HL-60/S4 treated with retinoic acid at 250 ng/mL for 4 days and 3 days (cell line): ENCODE results near the gene SAMD1.

Source experiments
- in situ Hi-C: fragments of 300-500 bp; cut with MboI; formaldehyde crosslinking; loops from 2 replicates; pipeline ENCODE4 v1.7.0; 2022; ENCODE audit warnings: low sequenced_read_pairs

SAMD1 gene

DNA sequence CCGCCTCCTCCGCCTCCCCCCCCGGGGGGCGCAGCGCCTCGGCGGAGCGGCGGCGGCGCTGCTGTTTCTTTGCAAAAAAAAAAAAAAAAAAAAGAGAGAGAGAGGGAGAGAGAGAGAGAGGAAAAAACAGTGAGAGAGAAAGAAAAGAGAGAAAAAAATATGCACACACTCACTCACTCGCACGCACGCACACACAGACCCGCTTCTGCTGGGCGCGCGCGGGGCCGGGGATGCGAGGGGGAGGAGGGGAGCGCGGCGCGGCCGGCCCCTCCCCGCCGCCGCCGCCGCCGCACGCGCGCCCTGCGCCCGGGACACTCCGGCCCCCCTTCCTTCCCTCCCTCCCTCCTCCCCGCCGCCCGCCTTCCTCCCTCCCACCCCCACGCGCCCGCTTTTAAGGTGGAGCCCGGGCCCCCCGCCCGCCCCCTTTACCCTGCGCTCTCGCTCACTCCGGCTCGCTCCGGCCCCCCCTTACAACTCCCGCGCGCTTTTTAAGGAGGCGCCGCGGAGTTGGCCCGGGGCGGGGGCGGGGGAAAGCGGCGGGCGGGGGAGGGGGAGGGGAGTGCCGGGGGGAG is at the start of gene SAMD1:
Gene SAMD1 (minus strand): TSS at position 243 of the 572 bp plus-strand sequence.
- in situ Hi-C loops, result no loop called here

DNA sequence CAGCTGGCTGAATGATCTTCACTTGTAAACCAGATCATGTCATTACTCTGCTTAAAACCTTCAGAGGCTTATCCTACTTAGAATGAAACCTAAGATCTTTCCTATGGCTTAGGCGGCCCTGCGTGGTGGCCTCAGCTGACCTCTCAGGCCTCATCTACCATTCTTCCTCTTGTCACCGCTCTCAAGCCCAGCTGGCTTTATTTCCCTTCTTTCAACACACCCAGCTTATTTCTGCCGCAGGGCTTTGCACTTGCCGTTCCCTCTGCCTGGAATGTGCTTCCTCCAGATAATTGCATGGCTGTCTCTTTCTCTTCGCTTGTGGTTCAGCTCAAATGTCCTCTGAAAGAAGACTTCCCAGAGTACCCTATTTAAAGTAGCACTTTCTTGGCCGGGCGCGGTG is 49.4 kb upstream of the SAMD1 start:
- in situ Hi-C loops, result no loop called here

DNA sequence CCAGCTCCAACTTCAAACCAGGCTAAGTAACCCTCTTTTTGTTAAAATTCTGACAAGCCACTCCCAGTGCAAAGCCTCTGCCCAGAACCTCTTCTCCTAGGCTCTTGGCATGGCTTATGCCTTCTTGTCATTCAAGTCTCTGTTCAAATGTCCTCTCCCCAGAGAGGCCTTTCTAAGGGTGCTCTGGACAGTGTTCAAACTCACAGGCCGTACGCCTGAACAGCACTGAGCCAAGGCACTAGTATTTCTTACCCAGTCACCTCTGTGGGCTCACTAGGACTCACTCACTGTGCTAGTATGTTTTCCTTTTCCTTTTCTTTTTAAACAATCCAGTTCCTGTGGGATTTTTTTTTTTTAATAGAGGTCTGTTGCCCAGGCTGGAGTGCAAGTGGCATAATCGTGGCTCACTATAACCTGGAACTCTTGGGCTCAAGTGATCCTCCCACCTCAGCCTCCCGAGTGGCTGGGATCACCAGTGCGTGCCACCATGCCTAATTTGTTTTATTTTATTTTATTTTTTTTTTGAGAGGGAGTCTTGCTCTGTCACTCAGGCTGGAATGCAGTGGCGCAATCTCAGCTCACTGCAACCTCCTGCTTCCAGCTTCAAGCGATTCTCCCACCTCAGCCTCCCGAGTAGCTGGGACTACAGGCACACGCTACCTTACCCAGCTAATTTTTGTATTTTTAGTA is 48.2 kb upstream of the SAMD1 start:
- in situ Hi-C loops, result no loop called here

DNA sequence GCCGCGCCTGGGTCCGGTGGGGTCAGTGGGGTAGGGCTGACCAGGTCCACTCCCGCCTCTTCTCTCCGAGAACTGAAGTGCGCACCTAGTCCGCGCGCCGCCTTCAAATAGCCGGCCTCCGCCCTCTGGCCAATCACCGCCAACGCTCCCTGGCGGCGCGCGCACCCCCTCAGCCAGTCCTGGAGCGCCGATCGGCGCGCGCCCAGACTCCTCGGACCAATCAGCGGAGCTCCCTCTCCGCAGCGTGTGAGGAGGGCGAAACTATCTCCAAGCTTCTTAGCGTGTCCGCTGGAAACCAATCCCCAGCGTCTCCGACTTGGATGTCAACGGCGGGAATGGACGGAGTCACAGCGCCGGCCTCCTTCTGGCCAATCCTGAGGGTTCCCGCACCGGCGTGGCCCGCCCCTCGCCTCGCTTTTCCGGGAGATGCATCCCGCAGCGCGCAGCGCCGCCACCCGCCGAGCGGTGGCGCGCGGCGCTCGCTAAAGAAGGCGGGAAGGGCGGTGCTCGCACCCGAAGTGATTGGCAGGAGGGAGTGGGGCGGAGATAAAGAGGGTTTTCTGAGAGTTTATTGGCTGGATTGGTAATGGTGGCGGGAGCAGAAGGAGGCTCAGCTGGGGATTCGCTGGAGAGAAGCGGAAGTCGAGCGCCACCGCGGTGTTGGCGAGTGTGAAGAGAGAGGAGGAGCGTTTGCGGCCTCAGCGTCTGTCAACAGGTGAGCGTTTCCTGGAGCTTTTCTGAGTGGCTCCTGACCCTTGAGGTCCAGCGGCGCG is 46.1 kb upstream of the SAMD1 start, which contains the start of gene ASF1B:
Gene ASF1B (minus strand): TSS at position 81 of the 773 bp plus-strand sequence. CDS start 133 bp downstream, outside the sequence.
- in situ Hi-C loops, result no loop called here

DNA sequence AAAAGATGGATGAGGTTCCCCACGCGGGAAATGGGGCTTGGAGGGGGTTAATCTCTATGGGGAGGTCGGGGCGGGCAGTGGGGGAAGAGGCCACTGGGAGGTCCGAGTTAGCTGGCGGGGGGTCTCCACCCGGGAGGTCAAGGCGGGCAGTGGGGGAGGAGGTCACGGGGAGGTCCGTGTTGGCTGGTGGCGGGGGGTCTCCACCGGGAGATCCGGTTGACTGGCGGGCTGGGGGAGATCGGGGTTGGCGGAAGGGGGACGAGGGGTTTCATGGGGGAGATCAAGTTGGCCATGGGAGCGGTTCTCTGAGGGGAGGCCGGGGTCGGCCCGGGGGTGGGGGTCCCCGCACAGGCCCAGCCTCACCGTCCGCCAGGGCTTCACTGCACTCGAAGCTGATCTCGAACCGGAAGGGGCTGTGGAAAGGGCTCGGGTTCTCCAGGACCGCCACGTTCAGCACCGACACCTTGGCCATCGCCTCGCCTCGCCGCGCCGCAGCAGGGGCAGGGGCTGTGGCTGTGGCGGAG is 45.5 kb upstream of the SAMD1 start:
- in situ Hi-C loops, result no loop called here

DNA sequence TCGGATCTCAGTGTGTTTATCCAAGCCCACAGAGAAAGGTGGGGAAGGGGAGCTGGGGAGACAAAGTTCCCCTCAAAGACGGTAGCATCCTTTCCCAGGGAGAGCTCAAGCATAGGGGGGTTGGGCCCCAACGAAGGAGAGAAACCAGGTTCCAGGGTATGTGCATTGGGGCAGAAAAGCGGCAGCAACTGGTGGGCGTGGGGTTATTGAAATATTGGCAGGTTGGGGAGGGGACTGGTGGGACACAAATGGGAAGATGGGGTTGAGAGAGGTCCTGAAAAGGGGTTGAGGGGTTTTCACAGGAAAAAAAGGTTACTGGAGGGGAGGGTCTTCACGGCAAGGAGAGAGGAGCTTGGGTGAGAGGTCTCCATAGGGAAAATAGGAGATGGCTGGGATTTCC is 44.8 kb upstream of the SAMD1 start:
- in situ Hi-C loops, result no loop called here

DNA sequence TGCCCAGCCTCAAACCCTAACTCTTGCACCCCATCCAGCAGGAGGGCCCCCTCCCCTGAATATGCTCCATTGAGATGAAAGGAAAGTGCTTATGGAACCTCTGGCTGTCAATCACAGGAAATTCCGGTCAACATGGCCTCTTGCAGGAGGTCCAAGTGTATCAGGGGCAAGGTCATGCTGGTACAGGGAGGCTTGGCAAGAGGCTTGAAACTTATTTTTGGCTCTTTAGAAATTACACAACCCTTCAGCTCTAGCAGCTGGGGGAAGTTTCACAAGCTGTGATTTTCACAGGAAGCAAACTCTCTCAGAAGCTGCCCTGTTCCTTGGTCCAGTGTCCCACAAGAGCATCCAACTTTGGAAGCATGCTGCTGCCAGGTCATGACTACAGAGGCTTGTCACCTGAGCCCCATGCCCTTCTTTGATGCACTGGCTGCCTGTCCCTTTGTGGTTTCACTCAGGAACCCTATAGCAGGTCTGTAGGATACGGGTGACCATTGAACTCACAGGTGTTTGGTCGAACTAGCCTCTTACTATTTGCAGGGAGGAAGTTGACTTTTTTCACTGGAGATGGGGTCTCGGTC is 37.5 kb upstream of the SAMD1 start:
- in situ Hi-C loops, result no loop called here

DNA sequence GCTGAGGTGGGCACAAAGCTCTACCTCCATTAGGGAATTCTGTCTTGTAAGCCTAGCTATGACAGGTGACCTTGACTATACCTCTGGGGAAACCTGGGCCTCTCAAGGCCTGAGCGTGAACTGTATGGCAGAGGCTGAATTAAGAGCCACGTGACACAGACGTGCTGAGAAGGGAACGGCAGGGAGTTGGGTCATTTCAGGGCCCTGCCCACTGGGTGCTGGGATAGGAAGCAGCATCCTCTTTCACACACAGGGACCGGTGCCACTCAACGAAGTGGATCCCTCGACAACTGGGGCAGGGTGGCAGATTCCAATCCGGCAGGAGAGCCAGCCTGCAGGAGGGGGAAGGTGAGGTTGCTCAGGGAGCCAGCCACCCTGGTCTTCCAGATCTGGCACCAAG is 36.6 kb upstream of the SAMD1 start:
- in situ Hi-C loops, result no loop called here

DNA sequence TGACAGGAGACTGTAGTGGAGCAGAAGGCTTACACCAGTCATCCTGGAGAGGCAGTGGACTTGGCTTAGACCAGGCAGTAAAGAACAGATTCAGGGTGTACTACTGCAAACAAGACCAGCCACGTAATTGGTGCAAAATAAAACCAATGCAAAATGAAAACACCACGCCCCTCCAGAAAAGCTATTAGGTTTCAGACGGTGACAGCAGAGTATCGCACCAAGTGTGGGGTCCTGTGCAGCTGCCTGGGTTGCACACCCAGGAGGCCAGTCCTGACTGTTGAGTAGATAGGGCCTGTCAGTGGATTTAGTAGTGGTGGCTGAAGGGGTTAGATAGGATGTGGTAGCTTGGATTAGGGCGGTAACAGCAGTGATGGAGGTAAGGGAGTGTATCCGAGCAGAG is 32.4 kb upstream of the SAMD1 start:
- in situ Hi-C loops, result no loop called here

DNA sequence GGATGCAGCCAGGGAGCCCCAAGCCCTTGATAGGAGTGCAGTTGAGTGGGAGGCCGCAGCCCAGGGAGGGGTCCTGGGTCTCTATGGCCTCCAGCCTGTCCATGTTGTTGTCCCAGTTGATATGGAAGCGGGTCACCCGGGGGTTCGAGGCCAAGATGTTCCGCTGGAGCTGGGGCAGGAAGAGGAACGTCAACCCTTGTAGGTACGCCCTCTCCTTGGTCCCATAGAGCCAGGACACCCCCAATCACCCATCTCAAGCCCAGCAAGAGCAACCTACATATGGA is 29.9 kb upstream of the SAMD1 start:
- in situ Hi-C loops, result no loop called here

DNA sequence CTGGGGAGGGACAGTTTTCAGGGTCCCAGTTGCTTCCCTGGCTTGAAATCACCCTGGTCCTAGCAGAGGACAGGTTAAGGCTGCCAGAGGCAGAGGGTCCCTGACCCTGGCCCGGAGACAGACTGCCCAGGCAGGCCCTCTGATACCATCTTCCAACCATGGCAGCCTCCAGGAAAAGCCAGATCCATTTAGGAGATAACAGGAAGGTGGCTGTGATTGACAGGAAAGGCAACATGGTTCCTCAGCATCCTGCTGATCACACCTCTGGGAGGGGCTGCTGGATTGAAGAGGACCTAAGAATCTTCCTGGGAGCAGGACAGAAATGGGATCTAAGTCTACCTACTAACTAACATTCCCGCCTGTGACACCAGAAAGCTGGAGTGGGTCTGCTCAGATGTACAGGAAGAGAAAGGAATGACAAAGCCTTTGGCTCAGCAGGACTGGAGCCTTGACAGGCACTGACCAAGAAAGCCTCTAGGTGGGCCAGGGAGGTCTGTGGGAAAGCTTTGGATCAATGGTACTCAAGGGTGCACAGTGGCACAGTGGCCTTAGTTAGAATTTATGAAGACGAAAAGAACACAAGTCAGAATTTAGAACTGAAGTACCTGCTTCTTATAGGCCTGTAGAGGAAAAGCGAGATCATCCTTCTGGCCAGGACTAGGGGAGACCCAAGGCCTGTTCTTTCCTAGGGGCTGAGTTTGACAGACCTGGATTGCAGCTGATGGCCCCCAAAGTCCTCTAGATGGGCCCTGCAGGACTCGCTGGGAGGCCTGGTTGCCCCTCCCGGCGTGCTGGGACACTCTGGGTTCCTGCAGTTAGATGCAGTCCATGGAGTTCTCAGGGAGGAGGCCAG is 29.3 kb upstream of the SAMD1 start:
- in situ Hi-C loops, result no loop called here

DNA sequence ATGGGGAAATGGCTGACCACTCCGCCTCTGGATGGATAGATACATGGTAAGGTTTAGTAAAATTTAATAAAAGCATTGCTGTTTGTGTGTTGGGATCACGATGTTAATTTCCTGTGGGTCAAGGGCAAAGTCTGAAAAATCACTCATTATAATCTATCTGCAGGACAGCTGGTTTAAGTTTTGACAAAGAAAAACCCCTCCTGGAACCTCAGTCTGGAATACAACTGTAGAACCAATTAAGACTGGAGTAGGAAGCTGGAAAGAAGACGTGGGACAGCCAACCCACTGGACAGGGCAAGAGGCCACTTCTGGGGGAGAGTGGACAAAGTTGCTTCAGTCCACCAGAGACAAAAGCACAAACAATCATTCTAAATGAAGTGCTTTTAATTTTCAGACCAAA is 28.6 kb upstream of the SAMD1 start:
- in situ Hi-C loops, result no loop called here

DNA sequence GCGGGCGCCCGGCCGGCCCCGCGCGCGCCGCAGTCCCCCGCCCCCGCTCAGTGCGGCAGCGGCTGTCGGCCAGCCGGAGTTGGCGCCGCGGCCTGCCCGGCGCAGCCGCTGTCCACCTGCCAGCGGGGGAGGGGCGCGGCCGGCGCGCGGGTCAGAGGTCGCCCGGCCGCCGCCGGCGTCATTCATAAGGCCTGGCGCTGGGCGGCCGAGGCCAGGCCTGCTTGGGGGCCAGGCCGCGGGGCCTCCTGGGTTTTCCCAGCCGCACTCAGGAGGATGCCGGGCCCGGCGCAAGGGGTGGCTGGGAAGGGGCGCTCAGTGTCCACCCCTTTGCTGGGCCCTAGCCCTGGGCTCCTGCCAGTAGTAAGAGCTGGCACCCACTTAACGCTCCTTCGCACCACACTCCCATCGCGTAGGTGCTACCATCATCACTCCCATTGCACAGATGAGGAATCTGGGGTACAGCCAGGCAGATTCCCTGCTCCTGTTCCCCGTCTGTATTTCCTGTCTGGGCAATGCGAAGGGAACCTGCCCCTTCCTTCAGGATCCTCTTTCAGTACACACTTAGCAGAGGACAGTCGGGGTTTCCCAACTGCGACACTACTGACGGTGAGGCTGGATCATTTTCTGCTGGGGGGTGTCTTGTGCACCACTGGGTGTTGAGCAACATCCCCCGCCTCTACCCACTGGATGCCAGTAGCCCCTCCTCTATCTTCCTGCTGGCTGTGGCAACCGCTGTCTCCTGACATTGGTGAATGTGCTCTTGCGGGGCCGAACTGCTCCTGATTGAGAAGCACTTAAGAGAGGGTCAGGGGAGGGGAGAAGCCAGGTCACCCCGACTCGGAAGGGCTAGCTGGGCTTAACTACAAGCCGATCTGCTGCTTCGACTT is 27.9 kb upstream of the SAMD1 start:
- in situ Hi-C loops, result no loop called here

DNA sequence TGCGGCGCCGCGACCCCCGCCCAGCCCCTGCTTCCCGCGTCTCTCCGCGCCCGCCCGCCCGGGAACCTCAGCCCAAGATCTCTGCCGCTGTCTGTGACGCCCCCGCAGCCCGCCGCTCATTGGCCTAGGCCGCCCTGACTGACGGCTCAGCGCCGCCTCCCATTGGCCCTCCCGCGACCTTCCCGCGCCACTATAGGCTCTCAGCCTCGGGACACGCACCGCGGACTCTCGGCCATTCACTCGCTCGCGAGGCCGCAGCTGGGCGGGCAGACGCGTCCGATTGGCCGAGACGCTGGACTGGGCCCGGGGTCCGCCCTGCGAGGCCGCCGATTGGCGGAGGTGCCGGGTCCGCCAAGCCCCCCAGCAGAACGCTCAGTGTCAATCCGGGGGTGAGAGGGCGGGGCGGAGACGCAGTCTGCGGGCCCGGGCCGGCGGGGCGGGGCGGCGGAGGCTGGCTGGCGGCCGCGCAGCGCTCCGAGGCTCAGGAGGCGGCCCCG is 27.2 kb upstream of the SAMD1 start, which contains the start of gene PRKACA:
Gene PRKACA (minus strand): TSS at position 95 of the 497 bp plus-strand sequence. CDS start 215 bp downstream, outside the sequence.
- in situ Hi-C loops, result no loop called here

DNA sequence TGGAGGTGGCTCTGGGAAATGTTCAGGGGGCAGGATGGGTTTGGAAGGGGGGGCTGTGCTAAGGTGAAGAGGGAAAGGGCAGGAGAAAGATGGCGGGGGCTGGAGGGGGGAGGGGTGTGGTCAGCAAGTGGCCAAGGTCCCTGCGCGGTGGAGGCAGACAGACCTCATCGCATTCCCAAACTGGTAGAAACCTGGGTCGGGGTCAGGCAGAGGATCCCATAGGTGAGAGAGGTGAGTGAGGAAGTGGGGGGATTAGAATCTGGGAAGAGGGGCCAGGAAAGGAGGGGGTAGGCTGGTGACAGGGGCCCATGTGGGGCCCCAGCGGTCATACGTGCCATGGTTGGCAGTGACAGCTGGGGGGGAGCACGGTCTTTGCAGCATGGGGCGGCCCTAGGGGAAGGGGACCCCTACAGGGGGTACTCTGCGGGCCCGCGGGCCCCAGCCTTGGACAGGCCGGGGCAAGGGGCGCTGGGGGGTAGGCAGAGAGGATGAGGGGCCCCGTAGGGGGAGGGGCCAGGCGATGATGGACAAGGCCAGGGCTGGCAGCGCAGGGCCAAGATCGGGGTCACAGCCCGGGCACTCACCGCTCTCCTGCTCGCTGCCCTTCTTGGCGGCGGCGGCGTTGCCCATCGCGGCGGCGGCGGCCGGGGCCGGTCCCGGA is 26.5 kb upstream of the SAMD1 start:
- in situ Hi-C loops, result no loop called here

DNA sequence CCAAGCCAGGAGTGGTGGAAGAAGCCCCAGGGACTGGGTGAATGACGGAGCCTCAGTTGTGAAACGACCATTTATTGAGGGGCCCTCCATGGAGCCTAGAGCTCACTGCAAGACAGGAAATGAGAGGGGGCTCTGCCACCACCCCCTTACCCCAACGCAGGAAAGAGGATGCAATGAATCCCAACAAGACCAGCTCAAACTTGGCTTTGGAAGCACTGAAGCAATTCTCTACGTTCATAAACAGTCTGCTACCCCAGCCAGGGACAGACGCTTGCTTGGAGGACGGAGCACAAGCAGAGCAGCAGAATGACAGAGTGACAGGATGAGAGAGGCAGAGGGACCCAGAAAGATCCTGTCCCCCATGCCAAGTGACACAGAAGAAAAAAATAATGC is 26.0 kb upstream of the SAMD1 start:
- in situ Hi-C loops, result no loop called here

DNA sequence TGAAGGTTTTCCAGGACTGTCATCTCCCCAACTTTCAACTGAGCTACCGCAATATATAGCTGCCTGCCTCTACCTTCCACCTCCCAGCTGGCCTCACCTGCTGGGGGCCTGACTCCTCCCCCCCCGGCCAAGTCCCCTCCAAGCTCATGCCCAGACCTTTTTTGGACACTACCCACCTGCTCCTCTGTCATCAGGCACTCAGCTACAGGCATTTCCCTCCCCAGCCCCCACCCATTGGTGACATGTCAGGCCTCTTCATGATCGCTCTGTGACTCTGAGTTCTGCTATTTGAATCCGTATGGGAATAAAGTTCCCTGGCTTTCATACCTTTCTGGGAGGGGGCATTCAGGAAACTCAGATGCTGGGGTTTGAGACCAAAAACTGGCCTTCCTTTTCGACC is 25.2 kb upstream of the SAMD1 start:
- in situ Hi-C loops, result no loop called here

DNA sequence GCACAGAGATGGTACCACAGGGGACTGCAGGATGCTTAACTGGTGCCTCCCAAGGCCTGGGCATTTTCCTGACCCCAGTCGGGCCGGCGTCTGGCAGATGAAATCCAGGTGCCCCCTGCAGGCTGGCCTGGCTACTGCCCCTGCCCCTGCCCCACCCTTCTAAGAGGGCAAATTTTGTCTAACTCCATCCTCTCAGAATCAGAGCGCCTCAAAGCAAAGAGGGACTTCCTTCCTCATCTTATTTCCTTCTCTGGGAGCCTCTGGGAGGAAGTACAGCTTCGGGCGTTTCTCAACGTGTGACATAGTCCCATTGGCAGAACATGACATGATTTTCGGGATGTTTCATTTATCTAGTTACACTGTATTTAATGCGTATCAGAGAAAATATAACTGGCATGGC is 24.3 kb upstream of the SAMD1 start:
- in situ Hi-C loops, result no loop called here

DNA sequence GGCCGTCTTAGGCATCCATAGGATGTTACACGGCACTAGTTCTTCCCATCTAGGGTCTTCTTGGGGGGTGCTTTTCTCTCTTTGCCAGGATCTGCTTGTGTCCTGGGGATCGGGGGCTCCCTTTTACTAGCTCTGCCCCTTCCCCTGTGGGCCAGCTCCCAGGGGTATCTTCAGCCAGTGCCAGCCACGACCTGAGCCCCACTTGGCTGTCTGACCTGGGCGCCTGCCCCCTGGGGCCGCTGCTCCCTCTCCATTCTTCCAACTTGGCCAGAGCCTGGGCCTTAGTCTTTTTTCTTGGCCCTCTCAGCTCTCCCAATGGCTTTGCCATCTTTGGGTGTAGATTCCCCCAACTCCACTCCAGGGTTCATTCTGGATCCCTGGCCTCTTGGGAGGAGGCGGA is 23.9 kb upstream of the SAMD1 start:
- in situ Hi-C loops, result no loop called here
